Measurements from ENCODE around the gene FRMD1. TPM values are rescaled to one million over a fixed set of nuclear protein-coding genes. Genes with fewer than 3 reads are reported as not detected.

FRMD1 gene
- total RNA-seq, 4 donors from 2014 or later, result 9.9 to 14.4 (median 12.5) TPM

GRCh38 chr6:168125429-168126001 is 46.5 kb upstream of the FRMD1 start:
- no peak for DNase-seq (ENCODE audit: low spot score in 2 of 2)

DNA sequence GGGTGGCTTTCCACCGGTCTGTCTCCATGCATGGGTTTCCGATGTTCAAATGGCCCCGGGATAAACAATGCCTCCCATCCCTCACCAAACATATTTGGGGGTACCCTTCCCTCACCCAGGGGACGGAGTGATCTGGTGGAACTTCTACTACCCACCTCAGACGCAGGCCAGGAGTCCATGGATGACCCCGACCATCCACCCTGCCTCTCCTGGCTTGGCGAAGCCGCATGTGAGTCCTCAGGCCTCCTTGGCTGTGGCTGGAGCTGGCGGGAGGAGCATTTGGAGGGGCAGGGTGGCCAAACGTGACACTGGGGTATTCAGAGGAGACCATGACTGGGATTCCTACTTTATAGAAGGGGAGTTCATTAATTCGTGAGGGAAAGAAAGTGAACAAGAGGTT is 45.9 kb upstream of the FRMD1 start:
- Histone ChIP-seq H3K9me3 (no peaks in the 10 kb centered on the region), H3K36me3 (no peaks in the 10 kb centered on the region), H3K27ac (no peak overlapping the region), H3K27me3 (no peaks in the 10 kb centered on the region), H3K4me1 (no peaks in the 10 kb centered on the region), H3K4me3 (no peak overlapping the region)
- no peak for TF ChIP-seq POLR2A (IDR thresholded peaks at IDR 0.05)
- no peak for TF ChIP-seq CTCF (IDR thresholded peaks at IDR 0.05)
- no peak for TF ChIP-seq EP300 (IDR thresholded peaks at IDR 0.05)
- no peak for DNase-seq (ENCODE audit: low spot score in 2 of 2)
- 86 to 92% methylated on average over 8 to 11 of the region's 11 CpGs for WGBS, 2 donors

More at GRCh38 chr6:168125429-168126001, 46.5 kb upstream of the FRMD1 start:
- H3K27me3 ChIP-seq, result no peaks in the 10 kb centered on the region
- no peak overlapping the region for H3K4me3 ChIP-seq
- H3K36me3 ChIP-seq, result no peaks in the 10 kb centered on the region
- 71 to 80% methylated on average over 21 to 22 of the region's 22 CpGs for WGBS, 2 donors
- no peaks in the 10 kb centered on the region for H3K4me1 ChIP-seq
- H3K27ac ChIP-seq, result no peak overlapping the region
- H3K9me3 ChIP-seq, result no peaks in the 10 kb centered on the region
- TF ChIP-seq POLR2A (IDR thresholded peaks at IDR 0.05) (no peak), CTCF (IDR thresholded peaks at IDR 0.05) (no peak), EP300 (IDR thresholded peaks at IDR 0.05) (no peak)

GRCh38 chr6:168124158-168124557 is 45.1 kb upstream of the FRMD1 start:
- 88 to 95% methylated on average over 7 of the region's 7 CpGs for WGBS, 2 donors

GRCh38 chr6:168123165-168123911 is 44.3 kb upstream of the FRMD1 start:
- Histone ChIP-seq H3K27me3 (no peaks in the 10 kb centered on the region), H3K36me3 (no peaks in the 10 kb centered on the region), H3K4me3 (no peak overlapping the region), H3K9me3 (no peaks in the 10 kb centered on the region), H3K4me1 (no peaks in the 10 kb centered on the region), H3K27ac (no peak overlapping the region)
- TF ChIP-seq POLR2A (IDR thresholded peaks at IDR 0.05), result no peak
- no peak for TF ChIP-seq CTCF (IDR thresholded peaks at IDR 0.05)
- TF ChIP-seq EP300 (IDR thresholded peaks at IDR 0.05), result no peak
- DNase-seq (ENCODE audit: low spot score in 2 of 2), result no peak
- WGBS, 2 donors, result 83 to 86% methylated on average over 8 of the region's 8 CpGs

More at GRCh38 chr6:168124158-168124557, 45.1 kb upstream of the FRMD1 start:
- DNase-seq (ENCODE audit: low spot score in 2 of 2), result no peak
- no peaks in the 10 kb centered on the region for H3K4me1 ChIP-seq
- TF ChIP-seq CTCF (IDR thresholded peaks at IDR 0.05), result no peak
- no peak for TF ChIP-seq POLR2A (IDR thresholded peaks at IDR 0.05)
- no peak for TF ChIP-seq EP300 (IDR thresholded peaks at IDR 0.05)
- no peaks in the 10 kb centered on the region for H3K9me3 ChIP-seq
- no peak overlapping the region for H3K4me3 ChIP-seq
- H3K27ac ChIP-seq, result no peak overlapping the region
- H3K36me3 ChIP-seq, result no peaks in the 10 kb centered on the region
- H3K27me3 ChIP-seq, result no peaks in the 10 kb centered on the region

- no peak overlapping the region for H3K27ac ChIP-seq
- H3K4me3 ChIP-seq, result no peak overlapping the region
- no peaks in the 10 kb centered on the region for H3K9me3 ChIP-seq
- 78 to 87% methylated on average over 9 of the region's 9 CpGs for WGBS, 2 donors
- H3K36me3 ChIP-seq, result no peaks in the 10 kb centered on the region
- no peaks in the 10 kb centered on the region for H3K27me3 ChIP-seq
- TF ChIP-seq CTCF (IDR thresholded peaks at IDR 0.05), result no peak
- DNase-seq (ENCODE audit: low spot score in 2 of 2), result no peak
- no peaks in the 10 kb centered on the region for H3K4me1 ChIP-seq
Observed at GRCh38 chr6:168122521-168122920, 43.5 kb upstream of the FRMD1 start.
